ENCODE data around the gene DIMT1.
A peak's percentile ranks its signal among the peaks of the same experiment; 100 is the strongest.

The DIMT1 gene

GRCh38 chr5:62386824-62387223 is 16.9 kb downstream of the DIMT1 start:
- in situ Hi-C loops (cut with MboI; ENCODE audit: low sequenced_read_pairs), result no loop called here
- no peaks in the 10 kb centered on the region; the same call in none of the 2 replicates for H3K4me1 ChIP-seq
- DNase-seq (ENCODE audit: low spot score in 2 of 2), result no peak
- H3K9me3 ChIP-seq, result no peaks in the 10 kb centered on the region
- H3K36me3 ChIP-seq (replicated peaks), result peaks cover 65% of the 10 kb centered on the region
- H3K27me3 ChIP-seq (ENCODE audit: low read depth), result no peaks in the 10 kb centered on the region
- no peak overlapping the region for H3K4me3 ChIP-seq

DNA sequence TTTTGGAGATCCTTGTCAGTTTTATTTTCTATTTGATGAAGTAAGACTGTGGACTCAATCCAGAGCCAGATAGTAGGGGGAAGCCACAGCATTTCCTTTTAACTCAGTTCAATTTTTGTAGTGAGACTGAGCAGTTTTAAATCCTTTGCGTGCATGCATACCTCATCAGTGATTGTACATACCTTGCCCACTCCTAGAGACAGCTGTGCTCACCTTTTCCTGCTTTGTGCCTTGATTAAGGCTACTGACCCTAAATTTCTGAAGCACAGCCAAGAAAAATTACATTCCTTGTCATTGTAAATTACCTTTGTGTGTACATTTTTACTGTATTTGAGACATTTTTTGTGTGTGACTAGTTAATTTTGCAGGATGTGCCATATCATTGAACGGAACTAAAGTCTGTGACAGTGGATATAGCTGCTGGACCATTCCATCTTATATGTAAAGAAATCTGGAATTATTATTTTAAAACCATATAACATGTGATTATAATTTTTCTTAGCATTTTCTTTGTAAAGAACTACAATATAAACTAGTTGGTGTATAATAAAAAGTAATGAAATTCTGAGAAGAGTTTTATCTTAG is 17.8 kb downstream of the DIMT1 start:
- H3K4me3 ChIP-seq, result no peak overlapping the region
- peaks cover 69% of the 10 kb centered on the region for H3K36me3 ChIP-seq (replicated peaks)
- H3K27me3 ChIP-seq (ENCODE audit: low read depth), result no peaks in the 10 kb centered on the region
- no peaks in the 10 kb centered on the region for H3K9me3 ChIP-seq
- in situ Hi-C loops (cut with MboI; ENCODE audit: low sequenced_read_pairs), result no loop called here
- H3K4me1 ChIP-seq, result peaks cover 6% of the 10 kb centered on the region
- DNase-seq (ENCODE audit: low spot score in 2 of 2), result no peak

GRCh38 chr5:62385131-62385530 is 18.6 kb downstream of the DIMT1 start:
- no peak overlapping the region for H3K4me3 ChIP-seq
- H3K27me3 ChIP-seq (ENCODE audit: low read depth), result no peaks in the 10 kb centered on the region
- H3K4me1 ChIP-seq, result peaks cover 10% of the 10 kb centered on the region
- H3K9me3 ChIP-seq, result no peaks in the 10 kb centered on the region
- in situ Hi-C loops (cut with MboI; ENCODE audit: low sequenced_read_pairs), result no loop called here
- H3K36me3 ChIP-seq (replicated peaks), result peaks cover 63% of the 10 kb centered on the region
- no peak for DNase-seq (ENCODE audit: low spot score in 2 of 2)

DNA sequence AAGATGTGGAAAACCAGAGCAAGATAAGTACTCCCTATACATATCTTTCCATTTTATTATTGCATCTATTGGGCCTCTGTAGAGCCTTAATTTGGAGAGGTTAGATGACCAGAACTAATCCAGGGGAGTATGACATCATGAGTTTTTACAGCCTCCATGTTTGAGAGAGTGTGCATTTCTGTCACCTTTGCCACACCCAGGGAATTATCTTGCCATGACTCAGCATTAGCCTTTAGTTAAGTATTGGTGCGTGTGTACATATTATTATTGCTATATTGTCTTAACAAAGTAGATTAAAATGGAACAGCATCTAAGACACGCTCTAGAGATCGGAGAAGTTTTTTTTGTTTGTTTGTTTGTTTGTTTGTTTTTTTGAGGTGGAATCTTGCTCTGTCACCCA is 27.6 kb downstream of the DIMT1 start:
- Histone ChIP-seq H3K9me3 (no peaks in the 10 kb centered on the region), H3K36me3 (replicated peaks) (peaks cover 46% of the 10 kb centered on the region), H3K4me1 (peaks cover 5% of the 10 kb centered on the region), H3K27me3 (ENCODE audit: low read depth) (no peaks in the 10 kb centered on the region), H3K4me3 (no peak overlapping the region)
- in situ Hi-C loops (cut with MboI; ENCODE audit: low sequenced_read_pairs), result no loop called here
- no peak for DNase-seq (ENCODE audit: low spot score in 2 of 2)

- in situ Hi-C loops (cut with MboI; ENCODE audit: low sequenced_read_pairs), result no loop called here
- peaks cover 46% of the 10 kb centered on the region for H3K36me3 ChIP-seq (replicated peaks)
Observed at GRCh38 chr5:62375627-62376026, 28.1 kb downstream of the DIMT1 start.

DNA sequence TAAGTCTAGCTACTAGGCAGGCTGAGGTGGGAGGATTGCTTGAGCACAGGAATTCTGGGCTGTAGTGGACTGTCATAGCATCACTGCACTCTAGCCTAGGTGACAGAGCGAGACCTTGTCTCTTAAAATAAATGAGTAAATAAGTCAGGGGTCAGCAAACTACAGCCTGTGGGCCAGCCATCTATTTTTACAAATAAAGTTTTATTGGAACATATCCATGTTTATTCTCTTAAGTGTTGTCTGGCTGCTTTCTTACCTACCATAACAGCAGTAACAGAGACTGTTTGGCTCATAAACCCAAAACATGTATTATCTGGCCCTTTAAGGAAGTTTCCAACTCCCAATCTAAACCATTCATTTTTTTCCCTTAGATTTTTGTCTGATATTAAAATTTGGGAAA is 29.6 kb downstream of the DIMT1 start:
- no peak for DNase-seq (ENCODE audit: low spot score in 2 of 2)
- no peaks in the 10 kb centered on the region for H3K27me3 ChIP-seq (ENCODE audit: low read depth)
- peaks cover 37% of the 10 kb centered on the region for H3K36me3 ChIP-seq (replicated peaks)
- H3K9me3 ChIP-seq, result no peaks in the 10 kb centered on the region
- no peaks in the 10 kb centered on the region for H3K4me1 ChIP-seq
- H3K4me3 ChIP-seq, result no peak overlapping the region
- in situ Hi-C loops (cut with MboI; ENCODE audit: low sequenced_read_pairs), result no loop called here

More at GRCh38 chr5:62375627-62376026, 28.1 kb downstream of the DIMT1 start:
- DNase-seq (ENCODE audit: low spot score in 2 of 2), result no peak
- no peaks in the 10 kb centered on the region for H3K9me3 ChIP-seq
- H3K27me3 ChIP-seq (ENCODE audit: low read depth), result no peaks in the 10 kb centered on the region
- peaks cover 3% of the 10 kb centered on the region for H3K4me1 ChIP-seq
- H3K4me3 ChIP-seq, result no peak overlapping the region

DNA sequence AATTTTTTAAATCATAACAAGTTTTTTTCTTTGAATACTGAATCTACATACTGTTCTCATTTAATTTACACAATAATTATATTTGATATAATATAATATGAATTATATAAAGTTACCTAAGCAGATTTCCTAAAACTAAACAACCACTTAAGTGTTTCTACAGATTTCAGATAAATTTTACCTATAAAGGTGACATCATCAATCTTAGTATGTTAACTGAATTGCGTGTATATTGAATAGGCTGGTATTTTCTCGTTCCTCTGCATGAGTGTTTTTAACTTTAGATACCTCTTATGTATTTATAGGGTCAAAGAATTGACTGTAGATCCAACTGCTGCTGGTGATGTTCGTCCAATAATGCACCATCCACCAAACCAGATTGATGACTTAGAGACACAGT is 30.3 kb downstream of the DIMT1 start:
- Histone ChIP-seq H3K36me3 (replicated peaks) (peaks cover 37% of the 10 kb centered on the region), H3K27me3 (ENCODE audit: low read depth) (no peaks in the 10 kb centered on the region), H3K4me1 (no peaks in the 10 kb centered on the region), H3K4me3 (no peak overlapping the region), H3K9me3 (no peaks in the 10 kb centered on the region)
- no peak for DNase-seq (ENCODE audit: low spot score in 2 of 2)
- in situ Hi-C loops (cut with MboI; ENCODE audit: low sequenced_read_pairs), result no loop called here

GRCh38 chr5:62372600-62372999 is 31.1 kb downstream of the DIMT1 start:
- peaks cover 30% of the 10 kb centered on the region for H3K36me3 ChIP-seq (replicated peaks)

DNA sequence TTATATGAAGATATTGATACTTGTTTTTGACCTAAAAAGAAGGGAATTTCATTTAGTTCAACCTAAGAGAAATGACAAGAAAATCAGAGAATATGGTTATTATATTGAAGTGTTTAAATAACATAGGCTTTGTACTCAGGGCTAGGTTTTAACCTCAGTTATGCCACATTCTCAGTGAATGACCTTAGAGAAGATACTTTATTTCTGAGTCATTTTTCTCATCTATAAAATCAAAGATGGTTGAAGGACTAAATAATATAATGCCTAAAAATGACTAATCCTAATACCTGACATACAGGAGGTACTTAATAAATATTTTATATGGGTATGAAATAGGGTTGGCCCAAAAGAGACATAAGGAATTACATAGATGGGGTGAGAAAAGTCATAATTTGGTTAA is 32.3 kb downstream of the DIMT1 start:
- H3K4me1 ChIP-seq, result no peaks in the 10 kb centered on the region
- H3K36me3 ChIP-seq (replicated peaks), result peaks cover 22% of the 10 kb centered on the region
- in situ Hi-C loops (cut with MboI; ENCODE audit: low sequenced_read_pairs), result no loop called here
- no peak for DNase-seq (ENCODE audit: low spot score in 2 of 2)
- H3K4me3 ChIP-seq, result no peak overlapping the region
- H3K27me3 ChIP-seq (ENCODE audit: low read depth), result no peaks in the 10 kb centered on the region
- H3K9me3 ChIP-seq, result no peaks in the 10 kb centered on the region

More at GRCh38 chr5:62372600-62372999, 31.1 kb downstream of the DIMT1 start:
- Histone ChIP-seq H3K4me1 (no peaks in the 10 kb centered on the region), H3K9me3 (no peaks in the 10 kb centered on the region), H3K4me3 (no peak overlapping the region), H3K27me3 (ENCODE audit: low read depth) (no peaks in the 10 kb centered on the region)
- no peak for DNase-seq (ENCODE audit: low spot score in 2 of 2)
- in situ Hi-C loops (cut with MboI; ENCODE audit: low sequenced_read_pairs), result no loop called here

- DNase-seq (ENCODE audit: low spot score in 2 of 2), result no peak
- Histone ChIP-seq H3K27me3 (ENCODE audit: low read depth) (no peaks in the 10 kb centered on the region), H3K4me3 (no peak overlapping the region), H3K4me1 (no peaks in the 10 kb centered on the region), H3K9me3 (no peaks in the 10 kb centered on the region), H3K36me3 (replicated peaks) (peaks cover 24% of the 10 kb centered on the region)
- in situ Hi-C loops (cut with MboI; ENCODE audit: low sequenced_read_pairs), result no loop called here
Observed at GRCh38 chr5:62369039-62369438, 34.7 kb downstream of the DIMT1 start.

DNA sequence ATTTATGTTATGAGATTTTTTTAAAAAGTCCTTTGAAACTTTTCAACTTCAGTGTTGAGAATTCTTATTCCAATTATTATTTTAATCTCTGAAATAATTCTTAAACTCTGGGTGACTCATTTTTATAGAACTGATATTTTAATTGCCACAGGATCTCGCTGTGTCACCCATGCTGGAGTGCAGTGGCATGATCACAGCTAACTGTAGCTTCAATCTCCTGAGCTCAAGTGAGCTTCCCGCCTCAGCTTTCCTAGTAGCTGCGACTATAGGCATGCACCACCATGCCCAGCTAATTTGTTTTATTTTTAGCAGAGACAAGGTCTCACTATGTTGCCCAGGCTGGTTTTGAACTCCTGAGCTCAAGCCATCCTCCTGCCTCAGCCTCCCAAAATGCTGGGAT is 41.0 kb downstream of the DIMT1 start:
- DNase-seq (ENCODE audit: low spot score in 2 of 2), result no peak
- H3K4me3 ChIP-seq, result no peak overlapping the region
- in situ Hi-C loops (cut with MboI; ENCODE audit: low sequenced_read_pairs), result no loop called here
- H3K36me3 ChIP-seq (replicated peaks), result peaks cover 31% of the 10 kb centered on the region
- no peaks in the 10 kb centered on the region for H3K9me3 ChIP-seq
- no peaks in the 10 kb centered on the region for H3K27me3 ChIP-seq (ENCODE audit: low read depth)
- H3K4me1 ChIP-seq, result no peaks in the 10 kb centered on the region

- peak; percentile 27 to 52 for DNase-seq (ENCODE audit: low spot score in 2 of 2)
- Histone ChIP-seq H3K36me3 (replicated peaks) (peaks cover 36% of the 10 kb centered on the region), H3K4me1 (no peaks in the 10 kb centered on the region), H3K4me3 (no peak overlapping the region), H3K9me3 (no peaks in the 10 kb centered on the region), H3K27me3 (ENCODE audit: low read depth) (no peaks in the 10 kb centered on the region)
- in situ Hi-C loops (cut with MboI; ENCODE audit: low sequenced_read_pairs), result no loop called here
Observed at GRCh38 chr5:62354028-62354874, 49.5 kb downstream of the DIMT1 start.

- H3K4me3 ChIP-seq, result no peak overlapping the region
- peaks cover 23% of the 10 kb centered on the region for H3K36me3 ChIP-seq (replicated peaks)
- H3K9me3 ChIP-seq, result no peaks in the 10 kb centered on the region
- no peaks in the 10 kb centered on the region for H3K4me1 ChIP-seq
- no peak for DNase-seq (ENCODE audit: low spot score in 2 of 2)
- no peaks in the 10 kb centered on the region for H3K27me3 ChIP-seq (ENCODE audit: low read depth)
- in situ Hi-C loops (cut with MboI; ENCODE audit: low sequenced_read_pairs), result loop anchor here (10.0 kb wide), 1 partner anchor 124 kb away; no protein-coding TSS in a partner anchor
Observed at GRCh38 chr5:62348723-62349481, 54.8 kb downstream of the DIMT1 start.

- no peaks in the 10 kb centered on the region for H3K9me3 ChIP-seq
- H3K36me3 ChIP-seq (replicated peaks), result peaks cover 16% of the 10 kb centered on the region
- H3K4me3 ChIP-seq, result no peak overlapping the region
- no peaks in the 10 kb centered on the region for H3K4me1 ChIP-seq
- no peak for DNase-seq (ENCODE audit: low spot score in 2 of 2)
- in situ Hi-C loops (cut with MboI; ENCODE audit: low sequenced_read_pairs), result loop anchor here (10.0 kb wide), 1 partner anchor 123 kb away; no protein-coding TSS in a partner anchor
- H3K27me3 ChIP-seq (ENCODE audit: low read depth), result no peaks in the 10 kb centered on the region
Observed at GRCh38 chr5:62347928-62348327, 55.8 kb downstream of the DIMT1 start.

Data from HAP-1 (cell line).